Measurements from ENCODE around the gene RBM18.

Gene RBM18

GRCh38 chr9:122223435-122223834 is 41.2 kb downstream of the RBM18 start:
- in situ Hi-C loops (cut with MboI; ENCODE audit: low sequenced_read_pairs): no loop called here

- in situ Hi-C loops (cut with MboI; ENCODE audit: low sequenced_read_pairs): no loop called here
Measured at GRCh38 chr9:122222791-122223190, 41.8 kb downstream of the RBM18 start.

GRCh38 chr9:122221183-122221811 is 43.3 kb downstream of the RBM18 start:
- in situ Hi-C loops (cut with MboI; ENCODE audit: low sequenced_read_pairs): no loop called here

- in situ Hi-C loops (cut with MboI; ENCODE audit: low sequenced_read_pairs): no loop called here
Measured at GRCh38 chr9:122220673-122221182, 43.9 kb downstream of the RBM18 start.

GRCh38 chr9:122219856-122220672 is 44.6 kb downstream of the RBM18 start:
- in situ Hi-C loops (cut with MboI; ENCODE audit: low sequenced_read_pairs): no loop called here

GRCh38 chr9:122218935-122219855 is 45.4 kb downstream of the RBM18 start:
- in situ Hi-C loops (cut with MboI; ENCODE audit: low sequenced_read_pairs): no loop called here

GRCh38 chr9:122218071-122218934 is 46.3 kb downstream of the RBM18 start:
- in situ Hi-C loops (cut with MboI; ENCODE audit: low sequenced_read_pairs): no loop called here

GRCh38 chr9:122217640-122218039 is 47.0 kb downstream of the RBM18 start:
- in situ Hi-C loops (cut with MboI; ENCODE audit: low sequenced_read_pairs): no loop called here

- in situ Hi-C loops (cut with MboI; ENCODE audit: low sequenced_read_pairs): no loop called here
Measured at GRCh38 chr9:122216798-122217418, 47.7 kb downstream of the RBM18 start.

- in situ Hi-C loops (cut with MboI; ENCODE audit: low sequenced_read_pairs): no loop called here
Measured at GRCh38 chr9:122216138-122216797, 48.4 kb downstream of the RBM18 start.

- in situ Hi-C loops (cut with MboI; ENCODE audit: low sequenced_read_pairs): no loop called here
Measured at GRCh38 chr9:122215663-122216062, 49.0 kb downstream of the RBM18 start.

GRCh38 chr9:122214507-122214906 is 50.1 kb downstream of the RBM18 start:
- in situ Hi-C loops (cut with MboI; ENCODE audit: low sequenced_read_pairs): no loop called here

GRCh38 chr9:122213589-122214413 is 50.8 kb downstream of the RBM18 start:
- in situ Hi-C loops (cut with MboI; ENCODE audit: low sequenced_read_pairs): no loop called here

GRCh38 chr9:122213102-122213588 is 51.5 kb downstream of the RBM18 start:
- in situ Hi-C loops (cut with MboI; ENCODE audit: low sequenced_read_pairs): no loop called here

- in situ Hi-C loops (cut with MboI; ENCODE audit: low sequenced_read_pairs): no loop called here
Measured at GRCh38 chr9:122212473-122213004, 52.1 kb downstream of the RBM18 start.

GRCh38 chr9:122209451-122209850 is 55.2 kb downstream of the RBM18 start:
- in situ Hi-C loops (cut with MboI; ENCODE audit: low sequenced_read_pairs): no loop called here

GRCh38 chr9:122207096-122207495 is 57.5 kb downstream of the RBM18 start:
- in situ Hi-C loops (cut with MboI; ENCODE audit: low sequenced_read_pairs): no loop called here
